ENCODE data around the gene FGD1.
"Not testable (repeated sequence)": the region's sequence is repeated elsewhere in the genome, so short reads cannot be mapped to it uniquely, and the experiment has no call there.

FGD1 gene

GRCh38 chrX:54495814-54496516 lies at the start of gene FGD1:
FGD1 (minus strand) TSS chrX:54496234; CDS start chrX:54495432, 802 bp downstream.
- no peaks in the 10 kb centered on the region for H3K36me3 ChIP-seq (ENCODE audit: insufficient read depth)
- TF ChIP-seq, protein P1, sequence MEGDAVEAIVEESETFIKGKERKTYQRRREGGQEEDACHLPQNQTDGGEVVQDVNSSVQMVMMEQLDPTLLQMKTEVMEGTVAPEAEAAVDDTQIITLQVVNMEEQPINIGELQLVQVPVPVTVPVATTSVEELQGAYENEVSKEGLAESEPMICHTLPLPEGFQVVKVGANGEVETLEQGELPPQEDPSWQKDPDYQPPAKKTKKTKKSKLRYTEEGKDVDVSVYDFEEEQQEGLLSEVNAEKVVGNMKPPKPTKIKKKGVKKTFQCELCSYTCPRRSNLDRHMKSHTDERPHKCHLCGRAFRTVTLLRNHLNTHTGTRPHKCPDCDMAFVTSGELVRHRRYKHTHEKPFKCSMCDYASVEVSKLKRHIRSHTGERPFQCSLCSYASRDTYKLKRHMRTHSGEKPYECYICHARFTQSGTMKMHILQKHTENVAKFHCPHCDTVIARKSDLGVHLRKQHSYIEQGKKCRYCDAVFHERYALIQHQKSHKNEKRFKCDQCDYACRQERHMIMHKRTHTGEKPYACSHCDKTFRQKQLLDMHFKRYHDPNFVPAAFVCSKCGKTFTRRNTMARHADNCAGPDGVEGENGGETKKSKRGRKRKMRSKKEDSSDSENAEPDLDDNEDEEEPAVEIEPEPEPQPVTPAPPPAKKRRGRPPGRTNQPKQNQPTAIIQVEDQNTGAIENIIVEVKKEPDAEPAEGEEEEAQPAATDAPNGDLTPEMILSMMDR (conservative IDR thresholded peaks at IDR 0.05; ENCODE audit: low read depth, low read length): no peak
- H4K20me1 ChIP-seq (ENCODE audit: insufficient read depth): no peaks in the 10 kb centered on the region
- H3K4me2 ChIP-seq: peak within 1 kb of the TSS; percentile 42; the same call in 1 of the 2 replicates
- no peaks in the 10 kb centered on the region for H3K4me1 ChIP-seq (ENCODE audit: low read depth, poor library complexity, severe bottlenecking)
- H3K79me2 ChIP-seq (ENCODE audit: insufficient read depth, low read depth): no peaks in the 10 kb centered on the region
- no peak within 1 kb of the TSS for H3K27ac ChIP-seq
- H3K9ac ChIP-seq: peak within 1 kb of the TSS; percentile 35; the same call in 1 of the 2 replicates
- no peaks in the 10 kb centered on the region for H3K27me3 ChIP-seq (ENCODE audit: insufficient read depth, low read depth)
- no peak within 1 kb of the TSS for H3K4me3 ChIP-seq (IDR thresholded peaks at IDR 0.05; ENCODE audit: insufficient read depth, low read depth, low read length)
- peak within 1 kb of the TSS; percentile 82 for H2AFZ ChIP-seq (ENCODE audit: low read depth)

- H4K20me1 ChIP-seq (ENCODE audit: insufficient read depth); H3K9ac ChIP-seq; H3K27ac ChIP-seq; H3K36me3 ChIP-seq (ENCODE audit: insufficient read depth); H3K27me3 ChIP-seq (ENCODE audit: insufficient read depth, low read depth); H3K4me1 ChIP-seq (ENCODE audit: low read depth, poor library complexity, severe bottlenecking); H3K4me3 ChIP-seq (IDR thresholded peaks at IDR 0.05; ENCODE audit: insufficient read depth, low read depth, low read length); H2AFZ ChIP-seq (ENCODE audit: low read depth); H3K4me2 ChIP-seq: not testable (repeated sequence)
- H3K79me2 ChIP-seq (ENCODE audit: insufficient read depth, low read depth): peaks cover 13% of the 10 kb centered on the region; the same call in 1 of the 2 replicates
Measured at GRCh38 chrX:54542239-54542638, 46.2 kb upstream of the FGD1 start.

DNA sequence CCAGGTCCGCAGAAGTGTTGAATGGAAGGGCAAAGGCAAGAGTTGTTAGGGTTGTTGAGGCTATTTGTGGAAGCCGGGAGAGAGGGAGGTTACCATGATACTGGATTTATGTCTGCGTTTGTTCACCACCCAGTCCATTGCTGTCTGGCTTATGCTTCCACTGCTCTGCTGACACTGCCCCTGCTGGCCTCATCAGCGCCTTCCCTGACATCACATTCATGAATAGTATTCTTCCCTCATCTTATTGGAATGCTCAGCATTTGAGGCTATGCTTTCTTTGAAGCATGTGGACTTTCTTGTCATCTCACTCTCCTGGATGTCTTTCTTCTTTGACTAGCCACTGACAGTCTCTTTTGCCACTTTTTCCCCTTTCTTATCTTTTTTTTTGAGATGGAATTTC lies 44.3 kb upstream of the FGD1 start:
- Histone ChIP-seq H3K79me2 (ENCODE audit: insufficient read depth, low read depth) (peaks cover 23% of the 10 kb centered on the region), H2AFZ (ENCODE audit: low read depth) (no peak overlapping the region), H3K4me3 (IDR thresholded peaks at IDR 0.05; ENCODE audit: insufficient read depth, low read depth, low read length) (no peak overlapping the region), H3K4me2 (no peak overlapping the region), H3K27ac (no peak overlapping the region), H3K36me3 (ENCODE audit: insufficient read depth) (peaks cover 5% of the 10 kb centered on the region; the same call in 1 of the 2 replicates), H4K20me1 (ENCODE audit: insufficient read depth) (no peaks in the 10 kb centered on the region), H3K27me3 (ENCODE audit: insufficient read depth, low read depth) (no peaks in the 10 kb centered on the region), H3K4me1 (ENCODE audit: low read depth, poor library complexity, severe bottlenecking) (no peaks in the 10 kb centered on the region), H3K9ac (no peak overlapping the region)
- TF ChIP-seq, protein P1 (conservative IDR thresholded peaks at IDR 0.05; ENCODE audit: low read depth, low read length): no peak

GRCh38 chrX:54534271-54534670 lies 38.2 kb upstream of the FGD1 start:
- Histone ChIP-seq H3K4me3 (IDR thresholded peaks at IDR 0.05; ENCODE audit: insufficient read depth, low read depth, low read length) (no peak overlapping the region), H3K4me1 (ENCODE audit: low read depth, poor library complexity, severe bottlenecking) (peaks cover 33% of the 10 kb centered on the region)

More at GRCh38 chrX:54534271-54534670, 38.2 kb upstream of the FGD1 start:
- TF ChIP-seq, protein P1 (conservative IDR thresholded peaks at IDR 0.05; ENCODE audit: low read depth, low read length): no peak
- Histone ChIP-seq H3K79me2 (ENCODE audit: insufficient read depth, low read depth) (peaks cover 73% of the 10 kb centered on the region), H2AFZ (ENCODE audit: low read depth) (no peak overlapping the region), H3K4me2 (no peak overlapping the region), H3K9ac (no peak overlapping the region), H3K27me3 (ENCODE audit: insufficient read depth, low read depth) (no peaks in the 10 kb centered on the region), H3K36me3 (ENCODE audit: insufficient read depth) (peaks cover 4% of the 10 kb centered on the region; the same call in 1 of the 2 replicates), H3K27ac (no peak overlapping the region), H4K20me1 (ENCODE audit: insufficient read depth) (no peaks in the 10 kb centered on the region)

Measured in KMS-11 (cell line).